Activated CD4-positive, alpha-beta memory T cell treated with anti-CD3 and anti-CD28 coated beads, Interleukin-2, amount 10 ng/mL, durations not matched to agents 7 days and 5 days (primary cell): ENCODE results near the gene NASP. TPM values are rescaled to one million over a fixed set of nuclear protein-coding genes. Genes with fewer than 3 reads are reported as not detected.

ENCODE experiments used
- CTCF ChIA-PET: fragments of 350-600 bp; sonication (Branson Sonifier 250); formaldehyde crosslinking; loops from one replicate; lab custom pipeline; 2021; ENCODE audit warnings: antibody characterized with exemption, inconsistent platforms; lab: Charles Lee
- POLR2A ChIA-PET: fragments of 350-600 bp; sonication (Branson Sonifier 250); formaldehyde crosslinking; loops from one replicate; lab custom pipeline; 2021; ENCODE audit warnings: antibody characterized with exemption; lab: Charles Lee
- DNase-seq: peaks from one replicate; pipeline ENCODE4 v3.0.0-alpha.2; 2020
- H3K27ac Mint-ChIP-seq: one replicate; pipeline ENCODE4 v1.8.0; 2021; ENCODE audit warnings: mild to moderate bottlenecking, mixed read lengths
- H3K27me3 Mint-ChIP-seq: one replicate; pipeline ENCODE4 v1.8.0; 2021; ENCODE audit warnings: mixed read lengths
- H3K36me3 Mint-ChIP-seq: one replicate; pipeline ENCODE4 v1.8.0; 2021; ENCODE audit warnings: low read depth, mixed read lengths
- H3K4me1 Mint-ChIP-seq: one replicate; pipeline ENCODE4 v1.8.0; 2021; ENCODE audit warnings: mixed read lengths
- H3K4me3 Mint-ChIP-seq: one replicate; pipeline ENCODE4 v1.8.0; 2021; ENCODE audit warnings: mild to moderate bottlenecking, mixed read lengths
- H3K9me3 Mint-ChIP-seq: one replicate; pipeline ENCODE4 v1.8.0; 2021; ENCODE audit warnings: mixed read lengths
- total RNA-seq, 2 experiments: library from RNA; stranded (reverse); gene quantifications; one replicate each; pipeline ENCODE4 v1.2.3, GENCODE V29; 2021

NASP gene
- total RNA-seq, 2 experiments from 2014 or later = 166 to 172 TPM

DNA sequence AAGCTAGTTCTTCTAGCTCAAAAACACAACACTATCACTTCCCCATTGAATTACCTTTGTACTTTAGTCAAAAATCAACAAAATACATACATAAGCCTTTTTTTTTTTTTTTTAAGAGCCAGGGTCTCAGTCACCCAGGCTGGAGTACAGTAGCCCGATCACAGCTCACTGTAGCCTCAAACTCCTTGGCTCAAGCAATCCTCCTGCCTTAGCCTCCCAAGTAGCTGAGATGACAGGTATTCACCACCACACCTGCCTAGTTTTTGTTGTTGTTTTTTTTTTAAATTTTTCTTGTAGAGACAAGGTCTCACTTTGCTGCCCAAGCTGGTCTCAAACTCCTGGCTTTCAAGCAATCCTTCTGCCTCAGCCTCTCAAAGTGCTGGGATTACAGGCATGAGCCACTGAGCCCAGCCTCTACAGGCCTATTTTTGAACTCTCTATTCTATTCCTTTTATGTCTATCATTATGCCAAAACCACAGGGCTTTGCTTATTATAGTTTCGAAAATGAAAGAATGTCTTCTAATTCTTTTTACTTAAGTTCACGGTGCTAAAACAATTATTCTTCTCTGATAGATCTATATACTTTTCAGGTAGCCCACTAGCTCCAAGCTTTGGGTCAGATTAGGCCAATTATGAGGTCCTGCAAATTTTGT is 72.9 kb downstream of the NASP start:
- H3K27me3 Mint-ChIP-seq = no peaks in the 10 kb centered on the region
- POLR2A ChIA-PET = interaction anchor here (0.6 to 2.3 kb wide), 2 partner anchors 30 to 233 kb away, joined by 3 to 16 read pairs; partner anchors contain the start of gene GPBP1L1
- H3K4me3 Mint-ChIP-seq = no peak overlapping the region
- CTCF ChIA-PET = interaction anchor here (0.6 kb wide), 1 partner anchor 311 kb away, joined by 4 read pairs; no protein-coding TSS in a partner anchor
- no peak for DNase-seq
- no peaks in the 10 kb centered on the region for H3K9me3 Mint-ChIP-seq
- H3K27ac Mint-ChIP-seq = no peak overlapping the region
- peaks cover 22% of the 10 kb centered on the region for H3K4me1 Mint-ChIP-seq
- peaks cover 71% of the 10 kb centered on the region for H3K36me3 Mint-ChIP-seq

GRCh38 chr1:45658171-45658570 is 74.3 kb downstream of the NASP start:
- ChIA-PET POLR2A (interaction anchor here (0.8 to 1.7 kb wide), 2 partner anchors 28 to 30 kb away, joined by 3 to 4 read pairs; partner anchors contain the start of gene TMEM69), CTCF (no interaction called here)
- no peak overlapping the region for H3K4me3 Mint-ChIP-seq
- H3K4me1 Mint-ChIP-seq = peaks cover 22% of the 10 kb centered on the region
- H3K27ac Mint-ChIP-seq = no peak overlapping the region
- H3K27me3 Mint-ChIP-seq = no peaks in the 10 kb centered on the region
- H3K9me3 Mint-ChIP-seq = no peaks in the 10 kb centered on the region
- H3K36me3 Mint-ChIP-seq = peaks cover 60% of the 10 kb centered on the region
- no peak for DNase-seq

DNA sequence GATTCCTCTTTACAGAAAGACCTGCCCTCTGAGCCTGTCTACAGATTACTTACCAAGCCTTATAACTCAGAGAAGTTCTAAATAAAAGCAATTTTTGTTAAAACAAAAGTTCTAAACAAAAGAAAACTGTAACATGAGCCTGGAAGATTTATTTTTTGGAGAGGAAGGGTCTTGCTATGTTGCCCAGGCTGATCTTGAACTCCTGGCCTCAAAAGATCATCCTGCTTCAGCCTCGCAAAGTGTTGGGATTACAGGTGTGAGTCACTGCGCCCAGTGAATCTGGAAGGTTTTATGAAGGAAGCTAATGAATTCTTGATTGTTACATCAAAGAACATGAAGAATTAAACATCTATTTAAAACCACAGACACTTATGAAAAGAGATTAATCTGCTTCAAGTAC is 75.4 kb downstream of the NASP start:
- no peak for DNase-seq
- no peaks in the 10 kb centered on the region for H3K9me3 Mint-ChIP-seq
- ChIA-PET POLR2A (interaction anchor here (1.7 kb wide), 1 partner anchor 27 kb away, joined by 4 read pairs; no protein-coding TSS in a partner anchor), CTCF (no interaction called here)
- H3K4me3 Mint-ChIP-seq = no peak overlapping the region
- H3K4me1 Mint-ChIP-seq = peaks cover 25% of the 10 kb centered on the region
- H3K27me3 Mint-ChIP-seq = no peaks in the 10 kb centered on the region
- peaks cover 59% of the 10 kb centered on the region for H3K36me3 Mint-ChIP-seq
- H3K27ac Mint-ChIP-seq = no peak overlapping the region

DNA sequence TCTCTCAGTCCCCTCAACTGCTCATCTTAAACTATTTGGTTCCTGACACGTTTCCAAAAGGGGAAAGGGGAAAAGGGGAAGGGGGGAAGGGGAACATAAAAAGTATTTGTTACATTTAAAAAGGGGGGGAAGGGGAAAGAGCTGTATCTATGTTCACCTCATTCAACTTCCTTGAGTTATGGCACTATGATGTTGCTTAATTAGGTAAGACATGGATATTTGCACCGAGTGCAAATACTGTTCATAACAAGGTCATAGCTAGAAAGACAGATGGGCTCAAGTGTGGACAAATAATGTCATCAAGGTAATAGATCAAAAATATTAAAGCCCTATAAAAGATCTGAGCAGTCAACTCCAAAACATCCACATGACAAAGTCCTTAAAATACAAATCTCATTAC is 76.5 kb downstream of the NASP start:
- POLR2A ChIA-PET = no interaction called here
- Mint-ChIP-seq H3K9me3 (no peaks in the 10 kb centered on the region), H3K4me1 (peaks cover 16% of the 10 kb centered on the region), H3K27me3 (no peaks in the 10 kb centered on the region), H3K4me3 (no peak overlapping the region), H3K36me3 (peaks cover 52% of the 10 kb centered on the region), H3K27ac (no peak overlapping the region)
- DNase-seq = no peak
- CTCF ChIA-PET = no interaction called here

DNA sequence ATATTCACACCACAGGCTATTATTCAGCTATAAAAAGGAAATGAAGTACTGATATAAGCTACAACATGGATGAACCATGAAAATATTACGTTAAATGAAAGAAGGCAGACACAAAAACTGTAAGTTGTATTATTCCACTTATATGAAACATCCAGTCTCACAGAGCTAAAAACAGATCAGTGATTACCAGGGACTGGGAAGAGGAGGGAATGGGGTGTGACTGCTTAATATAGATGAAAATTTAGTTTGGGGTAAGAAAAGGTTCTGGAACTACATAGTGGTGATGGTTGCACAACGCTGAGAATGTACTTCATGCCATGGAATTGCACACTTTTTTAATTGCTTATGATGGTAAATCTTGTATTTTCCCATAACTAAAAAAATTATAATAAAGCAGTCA is 83.0 kb downstream of the NASP start:
- CTCF ChIA-PET = interaction anchor here (0.6 kb wide), 1 partner anchor 184 kb away, joined by 3 read pairs; no protein-coding TSS in a partner anchor
- no peak overlapping the region for H3K27ac Mint-ChIP-seq
- no peak for DNase-seq
- peaks cover 21% of the 10 kb centered on the region for H3K36me3 Mint-ChIP-seq
- H3K4me3 Mint-ChIP-seq = no peak overlapping the region
- H3K27me3 Mint-ChIP-seq = no peaks in the 10 kb centered on the region
- peaks cover 6% of the 10 kb centered on the region for H3K4me1 Mint-ChIP-seq
- no peaks in the 10 kb centered on the region for H3K9me3 Mint-ChIP-seq
- POLR2A ChIA-PET = no interaction called here

DNA sequence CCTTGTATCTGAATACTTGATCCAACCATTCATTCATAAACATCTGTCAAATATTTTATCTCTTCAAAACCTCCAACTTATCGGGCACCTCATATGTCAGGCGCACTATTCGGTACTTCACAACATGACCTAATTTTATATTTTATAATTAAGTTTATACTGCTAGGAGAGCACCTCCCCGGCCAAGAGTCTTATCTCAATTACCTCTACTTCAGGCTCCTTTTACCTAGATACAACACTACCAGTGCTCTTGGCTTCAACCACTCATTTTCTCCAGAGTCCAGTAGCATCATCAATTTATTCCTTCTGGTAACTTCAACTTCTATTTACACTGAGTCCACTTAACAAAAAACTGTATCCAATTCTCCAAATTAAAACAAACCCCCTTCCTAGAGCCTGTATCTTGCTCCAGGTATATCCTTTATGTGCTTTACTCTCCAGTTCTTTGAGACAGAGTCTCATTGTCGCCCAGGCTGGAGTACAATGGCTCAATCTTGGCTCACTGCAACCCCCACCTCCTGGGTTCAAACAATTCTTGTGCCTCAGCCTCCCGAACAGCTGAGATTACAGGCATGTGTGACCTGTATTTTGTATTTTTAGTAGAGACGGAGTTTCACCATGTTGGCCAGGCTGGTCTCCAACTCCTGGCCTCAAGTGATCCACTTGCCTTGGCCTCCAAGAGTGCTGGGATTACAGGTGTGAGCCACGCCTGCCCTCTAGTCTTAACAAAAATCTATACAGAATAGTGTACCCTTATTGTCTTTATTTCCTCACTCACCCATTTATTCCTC is 83.7 kb downstream of the NASP start:
- H3K4me3 Mint-ChIP-seq = no peak overlapping the region
- ChIA-PET POLR2A (no interaction called here), CTCF (interaction anchor here (0.6 kb wide), 2 partner anchors 184 to 1585 kb away, joined by 3 to 6 read pairs; no protein-coding TSS in a partner anchor)
- no peaks in the 10 kb centered on the region for H3K9me3 Mint-ChIP-seq
- DNase-seq = no peak
- H3K36me3 Mint-ChIP-seq = peaks cover 22% of the 10 kb centered on the region
- H3K27me3 Mint-ChIP-seq = no peaks in the 10 kb centered on the region
- H3K4me1 Mint-ChIP-seq = peaks cover 6% of the 10 kb centered on the region
- no peak overlapping the region for H3K27ac Mint-ChIP-seq

Other genes starting within 250 kb of the NASP start
- gene TOE1, start 243.9 kb upstream of the NASP start, total RNA-seq = 10 to 100 TPM; 16.6 to 18.3 TPM
- gene MUTYH, start 243.6 kb upstream of the NASP start, total RNA-seq = 10 to 100 TPM; 37.2 to 39.2 TPM
- gene TESK2, start 92.9 kb upstream of the NASP start, total RNA-seq = 1 to 10 TPM; 3.7 to 4.3 TPM
- gene CCDC163, start 84.0 kb upstream of the NASP start, total RNA-seq = 1 to 10 TPM; 6.7 to 6.8 TPM
- gene MMACHC, start 83.7 kb upstream of the NASP start, total RNA-seq = 1 to 10 TPM; 4.0 to 4.4 TPM
- gene PRDX1, start 62.2 kb upstream of the NASP start, total RNA-seq = 100 to 1,000 TPM; 296 to 309 TPM
- 100 to 1,000 TPM; 144 TPM for gene AKR1A1, start 33.2 kb upstream of the NASP start, total RNA-seq
- gene CCDC17, start 40.0 kb downstream of the NASP start, total RNA-seq = 1 to 10 TPM; 2.6 to 3.6 TPM
- 100 to 1,000 TPM; 130 to 134 TPM for gene GPBP1L1, start 102.5 kb downstream of the NASP start, total RNA-seq
- 10 to 100 TPM; 19.2 to 22.6 TPM for gene TMEM69, start 104.1 kb downstream of the NASP start, total RNA-seq
- gene IPP, start 166.6 kb downstream of the NASP start, total RNA-seq = 10 to 100 TPM; 14.5 to 14.7 TPM
- gene MAST2, start 219.6 kb downstream of the NASP start, total RNA-seq = 10 to 100 TPM; 25.4 to 27.8 TPM